ENCODE results near the gene KDM4C.

The KDM4C gene

DNA sequence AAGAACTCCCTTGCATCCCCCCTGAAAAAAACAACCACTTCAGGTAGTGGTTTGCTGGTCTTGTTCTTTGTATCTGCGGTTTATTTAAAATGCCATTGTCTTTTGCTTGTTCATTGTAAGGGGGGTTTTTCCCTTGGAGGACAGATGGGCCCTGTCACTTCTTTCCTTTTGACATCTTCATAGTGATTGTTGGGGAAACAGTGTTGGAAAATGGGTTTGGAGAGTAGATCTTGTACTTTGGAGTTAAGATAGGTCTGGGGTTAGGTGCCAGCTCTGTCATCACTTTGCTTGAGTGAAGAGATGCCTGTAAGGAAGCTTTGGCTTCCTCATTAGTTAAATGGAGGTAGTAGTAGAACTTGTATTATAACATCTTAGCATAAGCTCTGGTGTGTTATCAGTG lies 112.4 kb downstream of the KDM4C start:
- Histone ChIP-seq H3K27me3 (ENCODE audit: insufficient read depth, low read length, poor library complexity) (no peaks in the 10 kb centered on the region), H3K9me3 (ENCODE audit: insufficient read depth, low read length, severe bottlenecking) (no peaks in the 10 kb centered on the region), H3K4me2 (ENCODE audit: insufficient read depth, low read length) (no peak overlapping the region), H3K9ac (ENCODE audit: low read depth, low read length) (no peak overlapping the region), H2AFZ (ENCODE audit: low read depth, low read length) (no peak overlapping the region), H4K20me1 (ENCODE audit: insufficient read depth, low read length) (no peaks in the 10 kb centered on the region), H3K4me1 (ENCODE audit: insufficient read depth, low read length) (no peaks in the 10 kb centered on the region), H3K4me3 (ENCODE audit: low read depth in 1 of 2, low read length in 2 of 2) (no peak overlapping the region), H3K36me3 (ENCODE audit: insufficient read depth, low read length) (no peaks in the 10 kb centered on the region; the same call in 1 of the 2 replicates), H3K27ac (ENCODE audit: low read length) (no peak overlapping the region), H3K79me2 (ENCODE audit: insufficient read depth, low read length) (no peaks in the 10 kb centered on the region)
- ATAC-seq (ENCODE audit: insufficient read depth, low read depth) (no peak), DNase-seq (no peak)
- TF ChIP-seq EZH2 (IDR thresholded peaks at IDR 0.05; ENCODE audit: borderline replicate concordance, low read depth, low read length, severe bottlenecking): no peak
- TF ChIP-seq, protein P1, sequence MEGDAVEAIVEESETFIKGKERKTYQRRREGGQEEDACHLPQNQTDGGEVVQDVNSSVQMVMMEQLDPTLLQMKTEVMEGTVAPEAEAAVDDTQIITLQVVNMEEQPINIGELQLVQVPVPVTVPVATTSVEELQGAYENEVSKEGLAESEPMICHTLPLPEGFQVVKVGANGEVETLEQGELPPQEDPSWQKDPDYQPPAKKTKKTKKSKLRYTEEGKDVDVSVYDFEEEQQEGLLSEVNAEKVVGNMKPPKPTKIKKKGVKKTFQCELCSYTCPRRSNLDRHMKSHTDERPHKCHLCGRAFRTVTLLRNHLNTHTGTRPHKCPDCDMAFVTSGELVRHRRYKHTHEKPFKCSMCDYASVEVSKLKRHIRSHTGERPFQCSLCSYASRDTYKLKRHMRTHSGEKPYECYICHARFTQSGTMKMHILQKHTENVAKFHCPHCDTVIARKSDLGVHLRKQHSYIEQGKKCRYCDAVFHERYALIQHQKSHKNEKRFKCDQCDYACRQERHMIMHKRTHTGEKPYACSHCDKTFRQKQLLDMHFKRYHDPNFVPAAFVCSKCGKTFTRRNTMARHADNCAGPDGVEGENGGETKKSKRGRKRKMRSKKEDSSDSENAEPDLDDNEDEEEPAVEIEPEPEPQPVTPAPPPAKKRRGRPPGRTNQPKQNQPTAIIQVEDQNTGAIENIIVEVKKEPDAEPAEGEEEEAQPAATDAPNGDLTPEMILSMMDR (IDR thresholded peaks at IDR 0.05; ENCODE audit: borderline replicate concordance, extremely low read depth, low read length, poor library complexity, severe bottlenecking): no peak

DNA sequence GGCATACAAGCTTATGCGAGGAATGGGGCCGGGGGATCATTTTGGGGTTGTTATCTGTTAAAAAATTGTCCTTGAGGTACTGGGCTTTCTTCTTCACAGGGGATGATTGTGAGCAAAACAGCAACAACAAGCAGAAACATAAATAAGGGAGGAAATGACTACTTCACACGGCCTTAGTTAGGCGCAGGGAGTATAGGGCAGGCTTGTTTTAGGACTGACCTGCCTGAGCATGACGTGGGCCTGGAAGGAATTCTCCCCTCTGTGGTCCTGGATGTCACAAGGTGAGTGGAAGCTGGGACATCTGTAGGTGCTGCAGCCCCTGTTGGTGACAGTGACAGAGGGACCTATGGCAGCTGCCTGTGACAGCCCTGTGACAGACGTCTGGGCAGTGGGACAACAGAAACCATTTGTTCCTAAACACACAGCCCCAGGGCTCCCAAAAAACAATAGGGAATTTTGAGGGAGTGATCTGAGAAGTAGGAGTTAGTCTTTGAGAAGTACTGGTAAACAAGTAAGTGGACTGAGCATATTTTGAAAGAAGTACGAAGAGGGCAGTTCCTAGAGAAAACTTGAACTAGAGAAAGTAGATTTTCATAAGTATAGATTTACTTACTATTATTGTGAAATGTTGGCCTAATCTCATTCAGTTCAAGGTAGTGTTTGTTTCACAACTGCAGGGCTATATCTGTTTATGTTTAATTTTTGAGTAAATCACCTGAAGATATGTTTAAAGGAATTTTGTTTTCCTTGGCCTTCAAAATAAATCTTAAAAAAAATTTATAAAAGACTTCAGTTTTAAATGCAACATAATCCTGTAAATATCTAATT lies 113.1 kb downstream of the KDM4C start:
- no peak overlapping the region for H3K4me3 ChIP-seq (ENCODE audit: low read depth in 1 of 2, low read length in 2 of 2)
- DNase-seq (no peak), ATAC-seq (ENCODE audit: insufficient read depth, low read depth) (no peak)
- no peak overlapping the region for H2AFZ ChIP-seq (ENCODE audit: low read depth, low read length)
- H3K4me1 ChIP-seq (ENCODE audit: insufficient read depth, low read length): no peaks in the 10 kb centered on the region
- H4K20me1 ChIP-seq (ENCODE audit: insufficient read depth, low read length): no peaks in the 10 kb centered on the region
- no peak overlapping the region for H3K4me2 ChIP-seq (ENCODE audit: insufficient read depth, low read length)
- no peak overlapping the region for H3K27ac ChIP-seq (ENCODE audit: low read length)
- H3K79me2 ChIP-seq (ENCODE audit: insufficient read depth, low read length): no peaks in the 10 kb centered on the region
- no peak overlapping the region for H3K9ac ChIP-seq (ENCODE audit: low read depth, low read length)
- H3K9me3 ChIP-seq (ENCODE audit: insufficient read depth, low read length, severe bottlenecking): no peaks in the 10 kb centered on the region
- no peaks in the 10 kb centered on the region; the same call in 1 of the 2 replicates for H3K36me3 ChIP-seq (ENCODE audit: insufficient read depth, low read length)
- TF ChIP-seq, protein P1 (IDR thresholded peaks at IDR 0.05; ENCODE audit: borderline replicate concordance, extremely low read depth, low read length, poor library complexity, severe bottlenecking): no peak
- TF ChIP-seq EZH2 (IDR thresholded peaks at IDR 0.05; ENCODE audit: borderline replicate concordance, low read depth, low read length, severe bottlenecking): no peak
- H3K27me3 ChIP-seq (ENCODE audit: insufficient read depth, low read length, poor library complexity): no peaks in the 10 kb centered on the region

DNA sequence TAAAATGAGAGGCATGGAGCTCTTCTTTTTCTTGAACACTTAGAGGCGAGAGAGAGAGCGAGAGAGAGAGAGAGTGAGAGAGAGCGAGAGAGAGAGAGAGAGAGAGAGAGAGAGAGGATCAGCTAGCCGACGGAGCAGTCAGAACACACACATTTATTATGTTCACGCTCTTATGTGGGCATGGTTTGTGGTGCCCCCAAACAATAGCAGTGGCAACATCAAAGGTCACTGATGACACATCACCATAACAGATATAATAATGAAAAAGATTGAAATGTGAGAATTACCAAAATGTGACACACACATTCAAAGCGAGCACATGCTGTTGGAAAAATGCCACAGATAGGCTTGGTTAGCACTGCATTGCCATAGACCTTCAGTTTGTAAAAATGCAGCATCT lies 116.1 kb downstream of the KDM4C start:
- ATAC-seq (ENCODE audit: insufficient read depth, low read depth): no peak
- Histone ChIP-seq H3K4me3 (ENCODE audit: low read depth in 1 of 2, low read length in 2 of 2) (no peak overlapping the region), H3K4me2 (ENCODE audit: insufficient read depth, low read length) (no peak overlapping the region), H4K20me1 (ENCODE audit: insufficient read depth, low read length) (no peaks in the 10 kb centered on the region), H2AFZ (ENCODE audit: low read depth, low read length) (no peak overlapping the region), H3K36me3 (ENCODE audit: insufficient read depth, low read length) (no peaks in the 10 kb centered on the region; the same call in 1 of the 2 replicates), H3K9me3 (ENCODE audit: insufficient read depth, low read length, severe bottlenecking) (no peaks in the 10 kb centered on the region), H3K27ac (ENCODE audit: low read length) (no peak overlapping the region), H3K9ac (ENCODE audit: low read depth, low read length) (no peak overlapping the region), H3K4me1 (ENCODE audit: insufficient read depth, low read length) (no peaks in the 10 kb centered on the region), H3K27me3 (ENCODE audit: insufficient read depth, low read length, poor library complexity) (no peaks in the 10 kb centered on the region), H3K79me2 (ENCODE audit: insufficient read depth, low read length) (no peaks in the 10 kb centered on the region)
- TF ChIP-seq EZH2 (IDR thresholded peaks at IDR 0.05; ENCODE audit: borderline replicate concordance, low read depth, low read length, severe bottlenecking): no peak
- TF ChIP-seq, protein P1 (IDR thresholded peaks at IDR 0.05; ENCODE audit: borderline replicate concordance, extremely low read depth, low read length, poor library complexity, severe bottlenecking): no peak
- DNase-seq: no peak

Data from DND-41 (cell line).